ENCODE results near the gene ABCC8.

ABCC8 gene

GRCh38 chr11:17401316-17401715 is 75.3 kb downstream of the ABCC8 start:
- DNase-seq, result no peak

GRCh38 chr11:17400048-17400775 is 76.4 kb downstream of the ABCC8 start:
- DNase-seq, result no peak

DNA sequence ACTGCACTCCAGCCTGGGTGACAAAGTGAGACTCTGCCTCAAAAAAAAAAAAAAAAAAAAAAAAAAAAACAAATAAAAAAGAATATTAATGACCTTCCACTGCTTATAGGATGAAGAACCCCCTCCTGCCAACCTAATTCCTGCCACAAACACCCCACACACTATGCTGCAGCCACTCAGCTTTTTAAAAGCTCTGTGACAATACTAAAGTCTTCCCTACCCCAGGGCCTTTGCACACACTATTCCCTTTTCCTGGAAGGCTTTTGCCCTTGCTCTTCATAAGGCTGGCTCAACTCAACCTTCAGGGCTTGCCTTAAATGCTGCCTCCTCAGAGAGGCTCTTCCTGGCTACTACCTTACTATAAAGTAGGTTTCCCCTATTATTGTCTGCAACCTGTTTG is 77.4 kb downstream of the ABCC8 start:
- no peak for DNase-seq

DNA sequence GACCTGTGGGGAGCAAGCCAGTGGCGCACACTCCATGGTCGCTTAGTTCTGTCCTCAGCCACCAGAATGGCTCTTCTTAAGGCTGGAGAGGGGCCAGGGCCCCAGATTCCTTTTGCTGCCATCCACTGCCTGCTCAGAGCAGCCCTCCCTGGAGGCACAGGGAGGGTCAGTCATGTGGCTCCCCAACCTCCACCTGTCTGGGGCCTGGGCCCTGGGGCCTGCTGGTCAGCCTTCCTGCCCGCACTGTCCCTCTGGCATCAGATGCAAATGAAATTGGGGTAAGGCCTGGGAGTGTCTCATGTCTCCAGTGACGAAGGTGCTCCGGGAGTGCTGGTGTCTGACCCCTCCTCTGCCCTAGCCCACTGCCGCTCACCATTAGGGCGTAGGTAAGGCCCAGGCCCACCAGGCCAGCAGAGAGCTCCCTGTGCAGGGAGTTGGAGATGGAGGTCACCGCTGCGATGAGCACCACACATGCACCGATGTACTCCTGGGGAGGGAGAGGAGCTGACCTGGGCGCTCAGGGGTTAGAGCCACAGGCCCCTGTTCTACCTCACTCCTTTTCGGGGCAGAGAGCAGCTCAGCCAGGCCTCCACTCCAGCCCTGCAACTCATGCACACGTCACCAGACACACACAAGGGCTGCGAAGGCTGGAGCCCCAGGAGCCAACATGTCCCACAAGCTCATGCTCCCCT is 79.2 kb downstream of the ABCC8 start:
- DNase-seq, result no peak

- no peak for DNase-seq
These were observed 79.9 kb downstream of the ABCC8 start for GRCh38 chr11:17396598-17397310.

GRCh38 chr11:17395978-17396377 is 80.7 kb downstream of the ABCC8 start:
- DNase-seq, result no peak

DNA sequence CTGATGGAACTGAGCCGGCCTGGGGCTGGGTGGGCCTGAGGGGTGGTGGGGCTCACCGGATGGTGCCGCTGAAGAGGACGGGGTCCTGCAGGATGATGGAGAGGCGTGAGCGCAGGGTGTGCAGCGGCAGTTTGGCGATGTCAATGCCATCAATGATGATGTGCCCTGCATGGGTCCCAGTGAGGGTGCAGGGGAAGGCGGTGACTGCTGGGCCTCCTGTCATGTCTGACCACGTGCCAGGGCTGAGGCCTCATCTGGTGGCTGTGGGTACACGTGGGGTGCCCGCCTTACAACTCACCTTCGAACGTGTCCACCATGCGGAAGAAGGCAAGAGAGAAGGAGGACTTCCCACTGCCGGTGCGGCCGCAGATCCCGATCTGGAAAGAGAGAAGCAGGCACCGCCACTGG is 81.1 kb downstream of the ABCC8 start:
- no peak for DNase-seq

DNA sequence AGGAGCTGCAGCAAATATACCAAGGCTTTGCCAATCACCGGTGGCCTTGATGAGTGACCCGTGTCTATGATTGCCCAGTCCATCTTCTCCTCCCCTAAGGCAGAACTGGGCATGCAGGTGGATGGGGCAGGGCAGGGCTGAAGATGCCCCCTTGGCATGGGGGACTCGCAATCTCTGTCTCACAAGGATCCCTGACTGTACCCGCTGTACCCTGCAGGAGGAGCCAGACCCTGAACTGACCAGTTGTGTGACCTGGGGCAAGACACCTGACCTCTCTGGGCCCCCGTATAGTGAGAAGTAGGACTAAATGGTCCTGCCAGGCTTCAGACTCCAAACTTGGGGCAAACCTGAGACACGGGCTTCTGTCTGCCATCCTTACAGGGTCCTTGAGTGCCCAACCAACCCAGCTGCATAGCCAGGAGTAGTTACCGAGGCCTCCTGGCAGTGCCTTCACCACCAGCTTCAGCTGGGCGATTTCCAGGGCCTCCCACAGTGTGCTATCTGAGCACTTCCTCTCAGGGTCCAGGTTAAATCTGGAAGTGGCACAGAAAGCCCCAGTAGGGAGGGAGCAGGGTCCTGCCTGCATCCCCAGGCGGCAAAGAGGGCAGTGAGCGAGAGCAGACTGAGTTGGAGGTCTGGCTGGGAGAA is 81.8 kb downstream of the ABCC8 start:
- no peak for DNase-seq

- DNase-seq, result no peak
These were observed 83.2 kb downstream of the ABCC8 start for GRCh38 chr11:17393472-17393871.

- no peak for DNase-seq
These were observed 83.8 kb downstream of the ABCC8 start for GRCh38 chr11:17392872-17393271.

DNA sequence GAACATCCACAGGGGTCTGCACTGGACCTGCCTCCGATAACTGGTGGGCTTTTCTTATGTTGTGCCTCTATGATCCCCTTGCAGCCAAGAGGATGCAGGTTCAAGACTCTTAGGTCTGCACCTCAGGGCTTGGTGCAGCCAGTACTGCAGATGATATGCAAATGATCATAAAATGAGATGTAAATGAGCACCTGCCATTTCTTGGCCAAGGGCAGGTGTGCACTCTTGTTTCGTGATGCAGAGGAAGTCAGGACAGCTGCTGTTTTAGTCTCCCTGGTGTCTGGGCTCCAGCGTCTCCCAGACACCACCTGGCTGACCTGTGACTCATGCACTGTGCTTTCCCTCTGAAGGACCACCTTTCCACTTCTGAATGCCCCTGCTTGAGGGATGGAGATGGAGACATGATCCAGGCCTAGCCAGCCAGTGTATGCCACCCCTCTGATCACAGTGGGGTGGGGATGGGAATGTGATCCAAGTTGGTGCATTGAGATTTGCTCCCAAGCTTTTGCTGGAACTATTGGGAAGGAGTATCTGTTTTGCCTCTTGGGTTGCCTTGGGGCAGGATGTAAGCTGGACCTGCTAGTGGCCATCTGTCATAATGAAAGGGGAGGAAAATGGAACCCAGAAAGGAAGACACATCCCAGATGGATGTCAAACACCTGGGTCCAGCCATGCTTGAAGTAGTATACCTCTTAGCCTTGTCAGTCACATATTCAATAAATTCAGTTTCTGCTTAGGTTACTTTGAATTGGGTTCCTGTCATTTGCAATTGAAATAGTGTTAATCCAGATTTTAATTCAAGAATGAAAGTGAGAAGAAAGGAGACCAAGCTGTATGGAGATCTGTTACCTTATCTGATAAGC is 84.9 kb downstream of the ABCC8 start:
- DNase-seq, result peak; percentile 56

DNA sequence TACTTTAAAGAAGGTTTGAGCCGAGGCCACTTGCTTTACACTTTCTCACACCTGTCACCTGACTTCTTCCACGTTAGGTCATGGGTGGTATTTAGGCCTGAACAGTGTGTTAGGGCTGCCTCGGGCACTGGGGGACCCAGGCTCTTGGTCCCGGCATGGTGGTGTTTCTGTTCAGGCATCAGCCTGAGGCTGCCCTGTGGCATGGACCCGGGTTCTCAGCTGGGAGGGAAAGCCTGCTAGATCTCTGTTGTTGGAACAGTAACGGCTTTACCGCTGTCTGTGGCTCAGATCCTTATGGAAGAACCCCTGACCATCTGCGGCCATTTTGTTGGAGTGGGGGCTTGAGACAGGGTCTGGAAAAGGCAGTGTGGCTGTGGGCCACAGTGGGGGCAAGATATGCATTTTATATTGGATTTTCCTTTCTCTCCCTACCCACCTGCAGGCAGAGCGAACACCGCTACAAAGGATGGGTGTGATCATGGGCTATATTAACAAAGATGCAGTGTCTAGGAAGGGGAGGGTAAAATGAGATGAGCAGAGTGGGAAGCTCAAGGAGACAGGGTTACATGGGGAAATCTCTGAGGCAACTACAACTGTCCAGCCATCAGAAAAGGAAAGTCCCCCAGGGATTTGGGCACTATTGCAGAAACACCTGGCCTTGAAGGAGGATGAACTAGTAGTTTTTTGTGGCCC is 86.5 kb downstream of the ABCC8 start:
- no peak for DNase-seq

- peak; percentile 25 for DNase-seq
These were observed 87.3 kb downstream of the ABCC8 start for GRCh38 chr11:17389211-17389956.

GRCh38 chr11:17388609-17389210 is 87.9 kb downstream of the ABCC8 start, which contains the start of gene KCNJ11:
TSS of gene KCNJ11 (minus strand) at chr11:17388659. CDS start at chr11:17388091, 568 bp downstream.
- DNase-seq, result no peak

DNA sequence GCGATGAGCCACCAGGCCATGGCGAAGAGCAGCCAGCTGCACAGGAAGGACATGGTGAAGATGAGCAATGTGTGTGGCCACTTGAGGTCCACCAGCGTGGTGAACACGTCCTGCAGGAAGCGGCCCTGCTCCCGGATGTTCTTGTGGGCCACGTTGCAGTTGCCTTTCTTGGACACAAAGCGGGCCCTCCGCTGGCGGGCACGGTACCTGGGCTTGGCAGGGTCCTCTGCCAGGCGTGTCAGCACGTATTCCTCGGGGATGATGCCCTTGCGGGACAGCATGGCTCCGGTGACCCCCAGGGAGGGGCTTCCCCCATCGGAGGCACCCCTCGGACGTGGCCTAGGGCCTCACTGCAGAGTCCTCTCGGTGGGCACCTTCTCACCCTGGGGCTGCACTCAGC is 88.8 kb downstream of the ABCC8 start:
- DNase-seq, result no peak

DNA sequence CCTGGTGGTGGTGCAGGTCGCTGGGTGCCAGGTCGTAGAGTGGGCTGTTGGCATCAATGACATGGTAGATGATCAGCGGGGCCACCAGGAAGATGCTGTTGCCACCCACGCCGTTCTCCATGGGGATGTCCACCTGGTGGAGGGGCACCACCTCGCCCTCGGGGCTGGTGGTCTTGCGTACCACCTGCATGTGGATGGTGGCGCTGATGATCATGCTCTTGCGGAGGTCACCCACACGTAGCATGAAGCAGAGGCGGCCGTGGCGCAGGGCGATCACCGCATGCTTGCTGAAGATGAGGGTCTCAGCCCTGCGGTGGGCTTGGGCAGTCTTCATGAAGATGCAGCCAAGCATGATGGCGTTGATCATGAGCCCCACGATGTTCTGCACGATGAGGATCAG is 89.4 kb downstream of the ABCC8 start:
- no peak for DNase-seq

GRCh38 chr11:17386331-17387084 is 90.1 kb downstream of the ABCC8 start:
- no peak for DNase-seq

DNA sequence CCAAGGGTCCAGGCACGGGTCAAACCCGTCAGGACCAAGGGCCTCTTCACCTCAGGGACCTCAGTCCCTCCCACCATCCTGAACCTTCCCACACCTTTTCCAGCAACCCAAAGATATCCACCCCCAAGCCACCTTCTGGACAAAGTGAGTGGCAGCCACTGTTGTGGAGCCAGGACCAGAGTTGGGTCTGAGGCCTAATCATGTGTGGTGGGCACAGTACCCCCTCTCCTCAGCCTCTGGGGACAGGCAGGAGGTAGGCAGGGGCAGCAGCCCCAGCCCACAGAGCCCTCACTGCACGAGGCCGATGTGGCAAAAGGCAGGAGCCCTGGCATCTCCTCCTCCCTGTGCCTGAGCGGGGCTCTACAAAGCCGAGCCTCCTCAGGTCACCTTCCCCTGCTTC is 90.7 kb downstream of the ABCC8 start:
- no peak for DNase-seq

- no peak for DNase-seq
These were observed 91.2 kb downstream of the ABCC8 start for GRCh38 chr11:17385492-17385891.

- no peak for DNase-seq
These were observed 92.6 kb downstream of the ABCC8 start for GRCh38 chr11:17384002-17384511.

Data from NCI-H2081 treated with DMSO at 0.1 percent for 48 hours (cell line).